Esophagus squamous epithelium (tissue), 4 donors: ENCODE data around the gene CAMK2D.

Experiments used
- CTCF ChIP-seq, 6 experiments: fragments of 450-650 bp in 4 of 6; fragments of 200-600 bp in 2 of 6; sonication (generic) in 2 of 6; IDR thresholded peaks; one replicate each; pipeline ENCODE4 v1.5.1; 2016 to 2019; ENCODE audit warnings: antibody characterized with exemption in 6 of 6, mild to moderate bottlenecking in 4 of 6, moderate library complexity in 4 of 6
- POLR2A ChIP-seq, 4 donors: fragments of 450-650 bp; IDR thresholded peaks; one replicate each; pipeline ENCODE4 v1.6.1; 2017; ENCODE audit warnings: antibody characterized with exemption in 4 of 4, mild to moderate bottlenecking in 4 of 4, moderate library complexity in 3 of 4

DNA sequence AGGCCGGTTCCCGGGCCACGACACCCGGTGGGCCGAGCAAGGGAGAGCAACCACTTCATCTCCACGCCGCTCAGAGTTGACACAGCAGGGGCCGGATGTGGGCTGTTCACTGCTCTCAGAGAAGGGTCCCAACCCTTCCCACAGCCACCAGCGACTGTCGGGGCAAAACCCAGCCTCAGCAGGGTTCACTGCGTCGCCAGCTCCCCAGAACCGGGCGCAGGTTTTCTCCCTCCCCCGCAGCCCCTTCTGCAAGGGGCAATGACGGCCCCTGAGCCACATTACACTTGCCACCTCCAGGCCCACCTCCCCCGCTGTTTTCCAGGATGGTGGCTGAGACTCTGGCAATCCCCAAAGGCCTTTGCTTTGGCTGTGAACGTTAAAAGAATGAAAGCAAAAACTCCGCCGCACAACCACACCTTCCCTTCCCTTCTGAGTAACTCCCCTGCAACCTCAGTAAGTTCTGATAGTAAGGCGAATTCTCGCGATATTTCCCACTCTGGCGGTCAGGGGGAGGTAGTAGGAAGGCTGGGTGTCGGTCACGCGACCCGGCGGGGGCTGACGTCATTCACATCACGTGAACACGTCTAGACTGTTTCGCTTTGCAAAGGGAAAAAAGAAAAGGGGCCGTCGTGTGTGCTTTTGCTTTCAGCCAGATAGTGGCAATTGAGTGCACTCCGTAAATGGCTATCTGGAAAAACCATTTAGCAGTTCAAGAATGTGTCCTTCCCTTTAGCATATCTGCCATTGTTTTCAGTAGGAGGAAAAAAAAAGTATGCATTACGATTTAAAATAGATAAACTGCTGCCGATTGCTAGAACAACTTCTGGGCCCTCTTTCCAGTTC is 869 bp upstream of the CAMK2D start:
- peak in 3 of 4 donors; percentile 98 to 99 (median 99) for TF ChIP-seq POLR2A (IDR thresholded peaks at IDR 0.05)
- peak in 3 of 6 experiments; percentile 11 to 41 (median 23) for TF ChIP-seq CTCF (IDR thresholded peaks at IDR 0.05)
